Left forelimb (tissue), 1 donor: ENCODE measurements around the gene ELMO1.

Experiments used
- DNase-seq: peaks from one replicate; pipeline ENCODE4 v3.0.0-alpha.2; 2018; ENCODE audit warnings: low spot score

Gene ELMO1

DNA sequence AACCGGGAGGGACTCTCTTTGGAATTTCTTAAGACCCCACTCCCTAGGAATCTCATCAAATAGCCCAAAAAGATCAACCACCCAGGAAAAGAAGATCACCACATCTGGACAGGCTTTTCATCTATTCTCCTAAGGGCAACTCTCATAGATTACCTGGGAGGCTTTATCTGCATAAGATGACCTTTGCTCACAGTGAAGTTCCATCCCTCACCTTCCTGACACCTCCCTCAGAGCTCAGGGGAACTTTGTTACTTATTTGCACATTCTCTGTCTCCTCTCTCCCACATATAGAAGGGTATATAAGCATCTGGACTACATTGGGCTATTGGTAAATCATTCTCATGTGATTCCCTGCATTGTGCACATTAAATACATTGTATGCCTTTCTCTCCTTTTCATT lies 80.1 kb downstream of the ELMO1 start:
- no peak for DNase-seq

DNA sequence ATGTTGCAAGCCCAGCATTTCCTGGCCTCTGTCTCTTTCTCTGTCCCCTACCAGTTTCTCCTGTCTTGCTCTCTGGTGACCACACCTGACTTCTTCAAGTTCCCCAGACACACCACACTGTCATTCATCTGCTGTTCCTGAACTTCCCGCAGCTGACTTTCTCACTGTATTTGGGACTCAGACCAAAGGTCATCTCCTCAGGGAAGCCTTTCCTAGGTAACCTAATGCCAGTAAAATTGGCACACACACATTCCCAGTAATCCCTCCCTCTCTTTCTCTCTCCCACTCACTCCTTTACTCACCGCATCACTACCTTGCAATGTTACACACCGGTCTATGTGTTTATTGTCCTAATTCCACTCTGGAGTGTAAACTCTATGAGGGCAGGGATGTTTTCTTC lies 81.7 kb downstream of the ELMO1 start:
- no peak for DNase-seq

DNA sequence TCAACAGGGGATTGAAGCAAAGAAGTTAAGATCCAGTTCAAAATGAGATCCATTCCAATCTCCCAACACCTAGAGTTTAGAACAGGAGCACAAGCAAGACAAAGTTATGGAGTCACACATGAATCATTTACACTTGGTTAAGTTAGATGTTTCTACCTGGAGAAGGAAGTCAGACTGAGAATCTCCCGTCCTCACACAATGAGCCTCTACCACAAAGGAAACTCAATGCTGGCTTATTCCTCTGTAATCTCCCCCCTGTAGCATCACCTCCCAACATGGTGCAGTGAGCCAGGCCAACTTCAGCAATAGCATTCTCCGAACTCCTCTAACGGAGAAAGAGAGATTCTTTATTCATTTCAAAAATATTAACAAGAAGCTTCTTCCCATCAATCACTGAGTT lies 82.2 kb downstream of the ELMO1 start:
- DNase-seq, result no peak

DNA sequence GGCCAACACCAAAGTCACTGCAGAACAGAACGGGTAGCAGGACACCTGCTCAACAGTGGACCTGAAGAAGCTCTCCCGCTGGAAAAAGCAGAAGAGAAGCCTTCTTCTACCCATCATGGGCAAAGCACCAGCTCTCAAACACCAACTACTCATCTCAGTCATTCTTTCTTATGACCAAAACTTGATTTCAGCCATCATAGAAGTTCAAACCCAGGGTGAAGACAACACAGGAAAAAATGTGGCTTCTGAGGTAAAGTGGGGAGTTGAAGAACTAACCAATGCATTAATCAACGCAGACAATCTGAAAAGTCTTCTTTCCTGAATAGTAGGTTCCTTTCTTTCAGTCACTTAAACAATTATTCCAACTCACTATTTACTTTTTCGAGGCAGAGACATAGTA lies 83.3 kb downstream of the ELMO1 start:
- no peak for DNase-seq

DNA sequence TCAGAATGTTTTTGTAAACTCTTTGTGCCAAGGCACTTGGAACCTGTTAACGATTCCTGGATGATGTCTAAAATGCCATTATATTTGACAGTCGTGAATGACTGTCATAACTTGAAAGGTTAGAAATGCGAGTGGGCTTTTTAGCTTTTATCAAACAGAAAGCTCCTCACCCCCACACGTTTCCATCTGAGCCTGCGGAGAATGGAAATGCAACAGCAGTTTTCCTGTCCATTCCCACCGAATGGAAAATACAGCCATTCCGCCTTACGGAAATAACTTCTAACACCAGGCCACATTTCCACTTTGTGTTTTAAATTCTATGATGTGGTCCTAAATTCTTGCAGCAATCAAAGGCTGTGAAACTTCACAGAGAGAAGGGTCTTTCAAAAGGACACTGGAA lies 83.8 kb downstream of the ELMO1 start:
- no peak for DNase-seq

DNA sequence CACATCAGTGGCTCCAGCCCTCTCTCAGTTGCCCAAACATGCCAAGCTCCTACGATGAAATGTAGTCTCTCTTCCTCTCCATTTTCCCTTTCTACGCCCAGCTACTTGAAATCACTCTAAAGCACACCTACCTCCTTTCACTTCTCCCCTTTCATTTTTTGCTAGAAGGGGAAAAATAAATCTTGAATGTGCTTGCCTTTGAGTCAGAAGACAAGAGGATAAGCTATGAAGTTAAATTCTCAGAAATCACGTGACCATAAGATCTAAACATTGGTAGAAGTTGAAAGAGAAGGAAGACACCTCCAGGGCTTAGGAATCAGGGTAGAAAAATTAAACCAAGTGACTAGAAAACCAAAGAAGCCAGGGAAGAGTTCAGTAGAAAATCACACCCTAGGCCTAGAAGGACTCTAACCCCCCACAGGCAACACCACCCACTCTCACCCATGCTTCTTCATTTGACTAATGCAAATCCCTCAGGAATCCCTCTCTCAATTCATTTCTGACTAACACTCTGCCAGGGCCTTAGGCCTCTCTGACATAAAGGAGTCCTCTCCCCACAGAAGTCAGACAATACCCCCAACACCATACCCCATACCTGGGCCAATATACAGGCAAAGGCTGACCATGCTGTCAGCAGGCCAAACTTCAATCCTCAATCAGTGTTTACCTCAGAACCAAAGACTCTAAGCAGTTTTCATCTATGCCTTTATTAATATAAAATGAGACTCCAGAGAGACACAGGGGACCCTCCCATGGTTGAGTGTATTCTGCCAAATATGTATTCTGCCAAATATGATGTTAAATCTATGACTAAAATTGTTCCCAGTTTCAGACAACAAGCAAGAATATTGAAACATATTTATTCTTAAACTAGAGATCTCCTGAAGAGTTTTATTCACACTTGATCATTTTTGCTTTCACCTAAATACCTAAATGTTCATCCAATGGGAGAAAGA lies 84.8 kb downstream of the ELMO1 start:
- DNase-seq, result no peak

DNA sequence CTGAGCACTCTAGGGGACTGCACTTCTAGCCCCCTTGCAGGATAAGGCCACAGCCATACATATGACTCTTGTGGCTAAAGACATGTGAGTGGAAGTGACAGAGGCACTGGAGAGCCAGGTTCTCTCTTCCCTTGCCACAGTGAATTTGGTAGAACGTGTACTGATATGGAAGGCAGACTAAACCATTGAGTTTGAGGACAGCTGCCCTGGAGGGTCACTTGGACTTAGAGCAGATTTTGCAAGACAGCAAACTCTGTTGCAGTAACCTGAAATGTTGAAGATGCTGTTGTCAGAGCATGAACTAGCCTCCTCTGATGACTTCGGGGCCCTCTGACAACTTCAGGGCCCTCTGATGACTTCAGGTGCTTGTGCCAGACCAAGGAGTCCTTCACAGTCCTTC lies 85.9 kb downstream of the ELMO1 start:
- DNase-seq, result no peak

DNA sequence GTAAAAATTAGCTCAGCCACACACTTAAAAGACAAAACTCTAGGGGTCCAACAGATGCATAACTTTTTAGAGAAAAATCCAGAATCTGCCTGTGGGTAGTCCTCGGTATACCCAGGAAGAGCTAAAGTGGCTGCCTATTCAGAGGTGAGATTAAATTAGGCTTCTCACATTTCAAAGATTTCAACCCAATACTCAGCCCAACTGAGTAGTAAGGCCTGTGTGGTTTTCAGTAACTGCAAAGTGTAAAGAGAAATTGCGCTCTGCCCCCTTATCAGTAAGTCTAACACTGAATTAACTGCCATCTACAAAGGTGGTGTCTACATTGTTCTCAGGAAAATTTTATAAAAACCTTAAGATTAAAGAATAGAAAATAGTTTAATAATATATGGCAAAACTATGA lies 88.2 kb downstream of the ELMO1 start:
- no peak for DNase-seq

DNA sequence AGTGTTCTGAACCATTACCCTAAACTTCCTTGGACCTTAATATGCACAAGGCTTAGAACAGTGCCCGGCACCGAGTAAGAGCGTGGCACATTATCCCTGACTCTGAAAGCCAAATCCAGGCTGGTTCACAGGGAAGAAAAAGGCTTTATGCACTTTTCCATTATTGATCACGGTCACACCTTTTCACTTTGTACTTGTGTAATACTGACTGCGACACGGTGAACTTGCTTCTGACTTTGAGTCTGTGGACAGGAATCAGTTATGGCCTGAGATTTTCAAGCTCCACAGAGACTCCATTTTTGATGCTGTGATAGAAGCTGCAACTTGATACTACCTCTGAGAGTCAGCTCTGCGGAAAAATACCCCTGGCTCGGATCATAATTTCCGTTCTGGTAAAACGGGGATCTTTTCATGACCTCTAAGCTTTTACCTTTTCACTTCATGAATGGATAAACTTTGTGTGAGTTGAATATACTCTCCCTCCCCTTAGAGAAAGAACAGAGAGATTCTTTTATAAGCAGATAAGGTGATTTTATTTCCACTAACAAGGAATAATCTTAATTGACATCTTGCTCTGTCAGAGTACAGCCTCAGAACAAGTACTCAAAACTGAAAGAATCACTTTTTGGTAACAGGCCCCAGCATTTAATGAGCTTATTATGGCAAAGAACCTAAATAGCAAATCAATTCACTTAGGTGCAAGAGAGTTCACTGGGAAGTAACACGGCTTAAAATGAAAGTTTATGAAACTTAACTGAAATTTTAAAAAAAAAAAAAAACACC lies 88.8 kb downstream of the ELMO1 start:
- no peak for DNase-seq

DNA sequence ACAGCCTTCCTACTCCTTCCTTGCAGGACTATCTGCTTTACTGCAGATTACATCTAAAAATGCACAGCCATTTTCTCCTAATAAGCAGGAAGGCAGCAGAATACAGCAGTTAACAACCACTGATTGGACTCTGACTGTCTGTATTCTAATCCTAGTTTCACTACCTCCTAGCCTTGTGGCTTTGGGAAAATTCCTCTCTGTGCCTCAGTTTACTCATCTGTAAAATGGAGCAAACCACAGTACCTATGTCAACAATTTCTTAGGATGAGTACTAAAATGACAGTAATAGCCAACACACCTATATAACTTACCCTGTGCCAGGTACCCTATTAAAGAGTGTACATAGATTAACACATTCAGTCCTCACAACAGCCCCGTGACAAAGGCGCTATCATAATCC lies 89.5 kb downstream of the ELMO1 start:
- DNase-seq, result no peak

DNA sequence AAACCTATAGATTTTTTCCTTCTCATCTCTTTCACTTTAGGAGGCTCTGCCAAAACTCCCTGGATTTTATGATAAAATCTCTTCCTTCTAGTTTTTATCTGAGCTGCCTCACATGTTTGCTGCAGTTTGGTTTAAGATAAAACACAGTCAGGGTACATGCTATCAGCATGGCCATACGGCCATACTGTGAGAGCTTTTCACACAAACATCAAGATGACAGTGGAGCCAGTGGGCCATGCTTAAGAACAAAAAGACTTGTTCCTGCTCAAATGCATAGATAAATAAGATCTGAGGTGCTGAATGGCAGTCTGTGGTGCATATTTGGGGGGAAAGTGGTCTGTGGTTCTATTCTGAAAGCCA lies 91.0 kb downstream of the ELMO1 start:
- no peak for DNase-seq

DNA sequence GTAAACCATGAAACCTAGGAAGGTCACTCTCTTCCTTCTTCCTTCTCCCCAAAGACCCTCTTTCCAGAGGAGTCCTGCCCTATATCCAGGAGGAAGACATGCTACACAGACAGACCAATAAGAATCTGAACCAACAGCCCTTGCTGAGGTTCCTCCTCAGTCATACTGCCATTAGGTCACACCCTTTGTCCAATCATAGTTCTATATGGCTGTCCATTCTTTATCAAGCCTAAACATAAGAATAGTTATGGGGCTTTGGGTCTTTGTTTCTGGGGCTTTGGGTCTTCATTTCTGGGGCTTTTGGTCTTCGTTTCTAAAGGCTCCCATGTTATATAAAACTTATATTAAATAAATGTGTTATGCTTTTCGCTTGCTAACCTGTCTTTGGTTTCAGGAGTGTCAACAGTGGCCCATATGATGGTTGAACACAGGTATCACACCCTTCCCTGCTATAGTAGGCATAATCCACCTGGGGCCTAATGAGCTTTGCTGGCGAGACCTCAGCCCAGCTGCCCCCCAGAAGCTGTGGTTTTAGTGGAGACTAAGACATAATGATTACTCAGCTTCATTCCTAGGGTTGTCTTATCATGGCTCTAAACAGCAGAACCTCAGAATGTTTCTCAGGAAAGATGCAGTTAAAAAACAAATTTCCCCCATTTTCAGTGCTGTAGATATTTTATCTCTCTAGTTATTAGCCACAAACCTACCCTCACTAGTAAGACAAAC lies 91.6 kb downstream of the ELMO1 start:
- DNase-seq, result no peak

DNA sequence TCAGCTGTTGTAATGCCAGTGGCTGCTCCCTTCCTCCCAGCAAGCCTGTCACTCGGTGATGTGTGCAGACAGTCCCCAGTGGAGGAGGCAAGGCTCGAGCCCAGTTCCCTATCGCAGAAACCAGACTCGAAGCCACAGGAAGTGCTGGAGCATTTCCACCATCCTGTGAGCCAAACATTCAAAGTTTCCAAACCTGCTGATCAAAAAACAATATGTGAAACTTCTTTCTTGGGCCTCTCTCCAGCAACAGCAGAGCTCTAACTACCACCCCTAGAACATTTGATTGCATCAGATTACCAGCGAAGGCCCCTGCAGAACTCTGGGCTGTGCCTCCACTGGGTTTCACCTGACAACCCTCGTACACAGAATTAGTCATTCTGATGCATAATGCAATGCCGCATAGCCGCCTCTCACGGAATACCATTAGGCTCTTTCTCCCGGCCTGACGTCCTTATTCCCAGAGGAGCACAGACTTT lies 94.0 kb downstream of the ELMO1 start:
- DNase-seq, result peak; percentile 78

DNA sequence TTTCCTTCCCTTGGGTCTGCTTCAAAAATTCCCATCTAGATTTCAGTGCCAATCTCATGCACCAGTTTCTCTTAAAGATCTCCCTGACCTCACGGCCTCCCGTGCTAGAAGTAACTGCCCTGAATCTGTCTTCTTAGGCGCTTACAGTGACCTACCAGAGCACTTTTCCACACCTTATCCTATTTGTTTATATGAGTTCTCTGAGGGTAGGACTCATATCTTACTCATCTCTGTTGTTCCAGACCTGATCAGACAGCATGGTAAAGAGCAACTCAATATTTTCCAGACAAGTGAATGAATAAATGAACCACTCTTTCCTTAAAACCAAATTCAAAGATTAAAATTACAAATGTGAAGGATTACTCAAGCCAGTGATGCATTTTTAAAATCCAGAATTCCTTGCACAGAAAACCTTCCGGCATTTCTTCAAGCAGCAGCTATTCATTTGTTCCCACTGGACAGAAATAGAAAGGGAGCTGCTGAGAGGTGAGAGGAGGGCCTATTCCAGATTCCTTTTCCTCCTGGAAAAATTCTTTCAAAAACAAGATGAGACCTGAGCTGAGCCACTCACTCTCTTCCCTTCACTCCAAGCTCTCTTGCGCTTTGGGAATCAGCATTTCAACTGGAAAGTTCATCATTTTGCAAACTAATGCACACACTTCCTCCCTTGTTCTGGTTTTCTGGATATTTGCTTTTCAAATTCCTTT lies 94.6 kb downstream of the ELMO1 start:
- no peak for DNase-seq

DNA sequence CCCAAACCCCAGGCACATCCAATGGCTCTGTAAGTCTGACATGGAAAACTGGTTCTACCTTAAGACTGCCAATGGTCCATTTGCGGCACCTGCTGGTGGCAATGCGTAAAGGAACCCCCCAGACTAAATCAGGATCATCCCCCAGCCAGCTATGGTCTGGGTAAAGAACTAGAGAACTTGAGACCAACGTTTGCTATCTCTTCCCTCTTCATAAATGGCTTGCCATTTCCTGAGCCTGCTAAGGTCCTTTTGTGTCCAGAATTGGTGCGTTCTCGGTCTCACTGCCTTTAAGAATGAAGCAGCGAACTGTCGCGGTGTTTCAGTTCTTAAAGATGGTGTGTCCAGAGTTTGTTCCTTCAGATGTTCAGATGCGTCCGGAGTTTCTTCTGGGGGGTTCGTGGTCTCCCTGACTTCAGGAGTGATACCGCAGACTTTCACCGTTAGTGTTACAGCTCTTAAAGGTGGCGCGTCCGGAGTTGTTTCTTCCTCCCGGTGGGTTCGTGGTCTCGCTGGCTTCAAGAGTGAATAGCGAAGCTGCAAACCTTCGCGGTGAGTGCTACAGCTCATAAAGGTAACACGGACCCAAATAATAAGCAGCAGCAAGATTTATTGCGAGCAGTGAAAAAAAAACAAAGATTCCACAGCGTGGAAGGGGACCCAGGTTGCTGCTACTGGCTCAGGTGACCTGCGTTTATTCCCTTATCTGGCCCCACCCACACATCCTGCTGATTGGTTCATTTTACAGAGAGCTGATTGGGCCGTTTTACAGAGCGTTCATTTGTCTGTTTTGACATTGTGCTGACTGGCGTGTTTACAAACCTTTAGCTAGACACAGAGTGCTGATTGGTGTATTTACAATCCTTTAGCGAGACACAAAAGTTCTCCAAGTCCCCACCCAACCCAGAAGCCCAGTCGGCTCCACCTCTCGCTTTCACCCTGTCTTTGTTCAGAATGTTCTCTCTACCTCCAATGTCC lies 95.4 kb downstream of the ELMO1 start:
- DNase-seq, result no peak

DNA sequence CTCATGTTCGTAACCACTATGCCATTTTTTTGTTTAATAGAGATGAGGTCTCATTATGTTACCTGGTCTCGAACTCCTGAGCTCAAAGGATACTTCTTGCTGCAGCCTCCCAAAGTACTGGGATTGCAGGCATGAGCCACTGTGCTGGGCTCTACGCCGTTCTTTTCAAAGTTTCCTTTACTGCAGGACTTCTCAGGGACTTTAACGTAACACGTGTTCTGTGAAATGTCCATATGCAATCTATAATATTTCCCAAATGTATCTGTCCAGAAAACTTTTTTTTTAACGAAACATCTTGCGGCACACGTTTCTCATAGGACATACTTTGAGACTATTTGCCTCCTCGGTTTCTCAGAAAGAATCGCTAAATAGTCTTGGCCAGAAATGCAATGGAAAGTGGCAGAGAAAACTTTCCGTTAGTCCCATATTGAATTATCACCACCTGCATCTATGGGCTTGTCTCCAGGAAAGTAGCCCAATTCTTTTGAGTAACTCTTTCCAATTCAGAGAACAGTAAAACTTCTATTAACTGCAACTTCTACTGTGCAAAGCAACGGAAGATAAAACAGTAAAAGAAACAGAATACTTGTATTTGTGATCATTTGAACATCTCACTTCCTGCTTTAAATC lies 96.3 kb downstream of the ELMO1 start:
- DNase-seq, result no peak

DNA sequence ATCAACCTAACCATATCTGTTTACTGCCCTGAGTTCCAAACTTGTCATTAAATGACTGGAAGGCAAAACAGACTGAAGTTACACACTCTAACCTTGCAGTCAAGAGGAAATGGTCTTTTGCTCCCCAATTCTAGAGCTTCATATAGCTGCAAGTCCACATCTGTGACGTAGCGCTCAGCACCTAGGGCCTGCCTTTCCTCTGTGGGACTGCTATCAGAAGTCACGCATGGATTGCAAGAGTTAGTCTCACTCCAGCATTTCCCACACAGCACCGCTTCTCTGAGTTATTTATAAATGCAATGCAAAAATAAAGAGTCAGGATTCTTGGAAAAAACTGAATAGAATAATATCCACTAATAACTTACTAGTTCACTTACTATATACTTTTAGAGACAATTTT lies 96.9 kb downstream of the ELMO1 start:
- no peak for DNase-seq

DNA sequence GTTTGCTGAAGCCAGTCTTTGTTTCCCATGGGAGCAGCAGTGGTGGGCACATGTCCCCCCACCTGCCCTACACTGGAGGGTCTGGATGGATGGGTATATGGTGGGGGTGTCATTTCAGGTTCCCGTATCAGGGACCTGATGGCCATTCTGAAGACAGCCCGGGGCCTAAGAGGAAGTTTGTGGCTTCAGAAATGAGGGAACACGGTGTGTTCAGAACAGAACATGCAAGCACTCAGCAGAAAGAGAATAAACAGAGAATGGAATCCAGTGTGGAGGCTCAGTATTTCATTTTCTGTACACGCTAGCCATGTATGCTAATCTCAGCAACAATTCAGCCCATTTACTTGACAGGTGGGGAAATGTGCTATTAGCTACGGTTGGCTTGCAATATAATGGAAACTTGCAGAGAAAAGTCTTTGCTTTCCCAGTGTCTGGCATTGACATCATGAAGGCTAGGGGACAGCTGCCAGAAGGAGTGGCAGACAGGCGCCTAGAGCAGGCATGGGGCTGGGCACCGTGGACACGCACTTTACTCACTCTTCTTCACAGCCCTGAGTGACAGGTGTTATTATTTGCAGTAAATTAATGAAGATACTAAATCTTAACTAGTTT lies 98.6 kb downstream of the ELMO1 start:
- DNase-seq, result no peak

DNA sequence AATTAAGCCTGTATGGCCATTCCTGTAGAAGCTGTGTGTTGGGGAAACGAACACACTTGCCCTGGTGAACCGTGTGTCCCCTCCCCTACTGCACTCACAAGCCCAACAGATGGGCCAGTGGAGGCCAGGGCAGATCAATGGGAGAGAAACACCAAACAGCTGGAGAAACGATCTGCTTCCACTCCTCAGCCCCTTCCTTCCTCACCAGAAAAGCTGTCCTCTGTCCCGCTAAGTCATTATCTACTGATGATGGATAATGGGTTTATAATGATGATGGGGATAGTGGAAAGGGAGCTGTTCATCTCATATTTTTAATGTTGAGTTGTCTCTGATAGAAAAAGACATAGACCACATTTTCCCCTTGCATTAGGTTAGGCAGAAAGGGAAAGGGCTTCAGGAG lies 99.7 kb downstream of the ELMO1 start:
- no peak for DNase-seq

DNA sequence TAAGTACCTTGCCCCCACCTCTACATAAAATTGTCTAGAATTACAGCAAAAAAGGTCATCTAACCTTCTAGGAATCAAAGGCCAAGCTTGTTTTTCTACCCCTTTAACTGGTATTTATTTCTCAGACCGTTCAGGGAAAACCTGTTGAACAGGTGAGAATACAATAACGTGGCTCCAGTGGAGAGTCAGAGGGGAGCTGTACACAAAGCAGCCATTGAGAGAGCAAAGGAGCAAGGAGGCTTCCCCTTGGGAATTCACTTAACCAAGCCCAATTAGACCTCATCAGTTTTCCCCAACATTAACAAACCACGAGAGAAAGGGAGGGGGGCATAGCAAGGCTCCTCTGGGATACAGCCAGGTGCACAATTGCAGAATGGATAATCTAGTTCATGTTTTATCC lies 101.9 kb downstream of the ELMO1 start:
- no peak for DNase-seq
